ENCODE results near the gene NPBWR2.

Gene NPBWR2

GRCh38 chr20:64076061-64076997 lies 31.0 kb downstream of the NPBWR2 start:
- no peak overlapping the region for H3K4me3 ChIP-seq (ENCODE audit: low read depth, low read length)

GRCh38 chr20:64075556-64075955 lies 31.8 kb downstream of the NPBWR2 start:
- no peak overlapping the region for H3K4me3 ChIP-seq (ENCODE audit: low read depth, low read length)

GRCh38 chr20:64074963-64075362 lies 32.4 kb downstream of the NPBWR2 start:
- no peak overlapping the region for H3K4me3 ChIP-seq (ENCODE audit: low read depth, low read length)

GRCh38 chr20:64074184-64074789 lies 33.1 kb downstream of the NPBWR2 start:
- no peak overlapping the region for H3K4me3 ChIP-seq (ENCODE audit: low read depth, low read length)

- H3K4me3 ChIP-seq (ENCODE audit: low read depth, low read length), result no peak overlapping the region
Measured at GRCh38 chr20:64073476-64074183, 33.7 kb downstream of the NPBWR2 start.

GRCh38 chr20:64072498-64073063 lies 34.8 kb downstream of the NPBWR2 start:
- no peak overlapping the region for H3K4me3 ChIP-seq (ENCODE audit: low read depth, low read length)

GRCh38 chr20:64071341-64072332 lies 35.7 kb downstream of the NPBWR2 start:
- no peak overlapping the region for H3K4me3 ChIP-seq (ENCODE audit: low read depth, low read length)

- H3K4me3 ChIP-seq (ENCODE audit: low read depth, low read length), result no peak overlapping the region
Measured at GRCh38 chr20:64070244-64070993, 36.9 kb downstream of the NPBWR2 start.

GRCh38 chr20:64069614-64070243 lies 37.6 kb downstream of the NPBWR2 start:
- H3K4me3 ChIP-seq (ENCODE audit: low read depth, low read length), result no peak overlapping the region

GRCh38 chr20:64069209-64069613 lies 38.2 kb downstream of the NPBWR2 start:
- H3K4me3 ChIP-seq (ENCODE audit: low read depth, low read length), result no peak overlapping the region

GRCh38 chr20:64068386-64069208 lies 38.8 kb downstream of the NPBWR2 start:
- H3K4me3 ChIP-seq (ENCODE audit: low read depth, low read length), result no peak overlapping the region

- no peak overlapping the region for H3K4me3 ChIP-seq (ENCODE audit: low read depth, low read length)
Measured at GRCh38 chr20:64067733-64068307, 39.5 kb downstream of the NPBWR2 start.

GRCh38 chr20:64067005-64067632 lies 40.2 kb downstream of the NPBWR2 start:
- H3K4me3 ChIP-seq (ENCODE audit: low read depth, low read length), result no peak overlapping the region

- H3K4me3 ChIP-seq (ENCODE audit: low read depth, low read length), result no peak overlapping the region
Measured at GRCh38 chr20:64065974-64066343, 41.4 kb downstream of the NPBWR2 start.

- no peak overlapping the region for H3K4me3 ChIP-seq (ENCODE audit: low read depth, low read length)
Measured at GRCh38 chr20:64065062-64065973, 42.0 kb downstream of the NPBWR2 start.

GRCh38 chr20:64064145-64064698 lies 43.1 kb downstream of the NPBWR2 start:
- H3K4me3 ChIP-seq (ENCODE audit: low read depth, low read length), result no peak overlapping the region
